GM18951 (cell line): ENCODE data around the gene DISP3.

Source experiments
- POLR2A ChIP-seq: IDR thresholded peaks from 4 replicates; pipeline ENCODE4 v1.6.1; 2011; ENCODE audit warnings: mild to moderate bottlenecking; ENCODE audit not compliant: insufficient read length, insufficient read depth; ENCODE audit errors: extremely low read depth
- in situ Hi-C: fragments of 300-500 bp; cut with MboI; formaldehyde crosslinking; loops from one replicate; pipeline ENCODE4 v1.12.0; 2022; ENCODE audit warnings: low sequenced_read_pairs, mixed read lengths, inconsistent platforms; ENCODE audit not compliant: unreplicated experiment

DISP3 gene

GRCh38 chr1:11527541-11528452 is 48.8 kb downstream of the DISP3 start:
- in situ Hi-C loops: no loop called here
- TF ChIP-seq POLR2A: no peak

GRCh38 chr1:11528611-11529261 is 49.8 kb downstream of the DISP3 start:
- TF ChIP-seq POLR2A: no peak
- in situ Hi-C loops: no loop called here

- TF ChIP-seq POLR2A: no peak
- in situ Hi-C loops: no loop called here
Measured at GRCh38 chr1:11529330-11529729, 50.4 kb downstream of the DISP3 start.

GRCh38 chr1:11529763-11530730 is 51.1 kb downstream of the DISP3 start:
- TF ChIP-seq POLR2A: no peak
- in situ Hi-C loops: no loop called here

- no peak for TF ChIP-seq POLR2A
- in situ Hi-C loops: no loop called here
Measured at GRCh38 chr1:11530731-11531311, 51.9 kb downstream of the DISP3 start.

- no peak for TF ChIP-seq POLR2A
- in situ Hi-C loops: no loop called here
Measured at GRCh38 chr1:11531314-11531870, 52.4 kb downstream of the DISP3 start.

GRCh38 chr1:11531943-11532342 is 53.0 kb downstream of the DISP3 start:
- no peak for TF ChIP-seq POLR2A
- in situ Hi-C loops: no loop called here

- no peak for TF ChIP-seq POLR2A
- in situ Hi-C loops: no loop called here
Measured at GRCh38 chr1:11533790-11534787, 55.1 kb downstream of the DISP3 start.

GRCh38 chr1:11534846-11535245 is 55.9 kb downstream of the DISP3 start:
- in situ Hi-C loops: no loop called here
- no peak for TF ChIP-seq POLR2A

GRCh38 chr1:11535316-11535715 is 56.4 kb downstream of the DISP3 start:
- in situ Hi-C loops: no loop called here
- TF ChIP-seq POLR2A: no peak
